H9 (cell line): ENCODE data around the gene CSTA. TPM values are rescaled to one million over a fixed set of nuclear protein-coding genes. Genes with fewer than 3 reads are reported as not detected.

Source experiments
- DNase-seq: peaks from one replicate; pipeline ENCODE4 v3.0.0-alpha.2; 2017
- H2AFZ ChIP-seq: one replicate; pipeline ENCODE4 v1.6.1; 2013; ENCODE audit warnings: mild to moderate bottlenecking, low read length, control low read depth, moderate library complexity
- H2AK5ac ChIP-seq: 2 replicates; pipeline ENCODE4 v1.6.1; 2013; ENCODE audit warnings: low read length, control low read depth, mixed read lengths; ENCODE audit not compliant: insufficient read length
- H2BK120ac ChIP-seq: one replicate; pipeline ENCODE4 v1.6.1; 2013; ENCODE audit warnings: low read depth, mild to moderate bottlenecking, low read length, control low read depth, inconsistent platforms; ENCODE audit not compliant: poor library complexity, severe bottlenecking
- H2BK12ac ChIP-seq: 2 replicates; pipeline ENCODE4 v1.6.1; 2013; ENCODE audit warnings: low read length, control low read depth, mixed read lengths, low read depth; ENCODE audit not compliant: insufficient read length
- H2BK15ac ChIP-seq: 2 replicates; pipeline ENCODE4 v1.6.1; 2013; ENCODE audit warnings: low read depth, low read length, control low read depth
- H2BK20ac ChIP-seq: one replicate; pipeline ENCODE4 v1.6.1; 2013; ENCODE audit warnings: low read depth, mild to moderate bottlenecking, low read length, control low read depth, inconsistent platforms; ENCODE audit not compliant: poor library complexity, severe bottlenecking
- H2BK5ac ChIP-seq: 2 replicates; pipeline ENCODE4 v1.6.1; 2013; ENCODE audit warnings: low read length, control low read depth, mixed read lengths; ENCODE audit not compliant: insufficient read length
- H3K14ac ChIP-seq: 2 replicates; pipeline ENCODE4 v1.6.1; 2013; ENCODE audit warnings: low read length, control low read depth; ENCODE audit not compliant: insufficient read depth
- H3K18ac ChIP-seq: 2 replicates; pipeline ENCODE4 v1.6.1; 2013; ENCODE audit warnings: low read depth, mild to moderate bottlenecking, mixed read lengths, low read length, control low read depth; ENCODE audit not compliant: insufficient read length
- H3K23ac ChIP-seq: 2 replicates; pipeline ENCODE4 v1.6.1; 2013; ENCODE audit warnings: low read length, control low read depth, mixed read lengths, low read depth; ENCODE audit not compliant: insufficient read length
- H3K23me2 ChIP-seq: 2 replicates; pipeline ENCODE4 v1.6.1; 2013; ENCODE audit warnings: low read depth, mild to moderate bottlenecking, mixed read lengths, low read length, control low read depth; ENCODE audit not compliant: insufficient read length, poor library complexity, severe bottlenecking
- H3K27ac ChIP-seq: 2 replicates; pipeline ENCODE4 v1.5.1; 2013; ENCODE audit warnings: low read length, control low read depth, mixed read lengths, low read depth; ENCODE audit not compliant: insufficient read length
- H3K27me3 ChIP-seq: 2 replicates; pipeline ENCODE4 v1.6.1; 2013; ENCODE audit warnings: low read length, control low read depth, inconsistent platforms; ENCODE audit not compliant: insufficient read depth
- H3K4ac ChIP-seq: 2 replicates; pipeline ENCODE4 v1.6.1; 2013; ENCODE audit warnings: low read depth, mild to moderate bottlenecking, control low read depth, inconsistent platforms, low read length, moderate library complexity
- H3K4me1 ChIP-seq: 2 replicates; pipeline ENCODE4 v1.6.1; 2013; ENCODE audit warnings: low read length, control low read depth, inconsistent platforms; ENCODE audit not compliant: insufficient read depth
- H3K4me2 ChIP-seq: 2 replicates; pipeline ENCODE4 v1.6.1; 2013; ENCODE audit warnings: low read length, control low read depth, mixed read lengths; ENCODE audit not compliant: insufficient read length, insufficient read depth
- H3K56ac ChIP-seq: 2 replicates; pipeline ENCODE4 v1.6.1; 2013; ENCODE audit warnings: low read depth, mild to moderate bottlenecking, mixed read lengths, low read length, control low read depth; ENCODE audit not compliant: insufficient read length
- H3K79me1 ChIP-seq: 2 replicates; pipeline ENCODE4 v1.6.1; 2013; ENCODE audit warnings: low read depth, mild to moderate bottlenecking, moderate library complexity, low read length, control low read depth, inconsistent platforms; ENCODE audit not compliant: insufficient read depth, poor library complexity, severe bottlenecking
- H3K79me2 ChIP-seq: 2 replicates; pipeline ENCODE4 v1.6.1; 2013; ENCODE audit warnings: low read length, control low read depth, inconsistent platforms; ENCODE audit not compliant: insufficient read depth
- H3K9ac ChIP-seq: 2 replicates; pipeline ENCODE4 v1.6.1; 2013; ENCODE audit warnings: low read length, control low read depth, mixed read lengths; ENCODE audit not compliant: insufficient read length; ENCODE audit errors: extremely low read depth
- H3K9me3 ChIP-seq: one replicate; pipeline ENCODE4 v1.6.1; 2013; ENCODE audit warnings: low read depth, low read length, inconsistent platforms; ENCODE audit not compliant: control insufficient read depth
- H3T11ph ChIP-seq: one replicate; pipeline ENCODE4 v1.6.1; 2013; ENCODE audit warnings: mild to moderate bottlenecking, low read length, control low read depth, inconsistent platforms
- H4K20me1 ChIP-seq: one replicate; pipeline ENCODE4 v1.6.1; 2013; ENCODE audit not compliant: control insufficient read depth, insufficient read length, insufficient read depth
- H4K5ac ChIP-seq: 2 replicates; pipeline ENCODE4 v1.6.1; 2013; ENCODE audit warnings: low read depth, mild to moderate bottlenecking, mixed read lengths, low read length, control low read depth; ENCODE audit not compliant: insufficient read length
- H4K8ac ChIP-seq: replicated peaks from 2 replicates; pipeline ENCODE4 v1.6.1; 2013; ENCODE audit warnings: low read length, control low read depth, mixed read lengths, low read depth; ENCODE audit not compliant: insufficient read length
- H4K91ac ChIP-seq: 2 replicates; pipeline ENCODE4 v1.6.1; 2013; ENCODE audit warnings: low read depth, mild to moderate bottlenecking, moderate library complexity, mixed read lengths, low read length, control low read depth; ENCODE audit not compliant: insufficient read length
- H3K27ac Mint-ChIP-seq, 3 experiments: 2 replicates in 2 of 3; 3 replicates in 1 of 3; pipeline ENCODE4 v1.8.0; 2020 to 2021; ENCODE audit warnings: mixed read lengths in 3 of 3, mild to moderate bottlenecking in 1 of 3, moderate library complexity in 1 of 3
- H3K27me3 Mint-ChIP-seq: 2 replicates; pipeline ENCODE4 v1.8.0; 2021; ENCODE audit warnings: low read depth, mild to moderate bottlenecking, moderate library complexity, mixed read lengths
- H3K36me3 Mint-ChIP-seq, 3 experiments: 2 replicates in 2 of 3; 3 replicates in 1 of 3; pipeline ENCODE4 v1.8.0; 2020 to 2021; ENCODE audit warnings: low read depth in 3 of 3, mixed read lengths in 3 of 3; ENCODE audit not compliant: insufficient read depth in 1 of 3
- H3K4me1 Mint-ChIP-seq, 2 experiments: 2 replicates each; pipeline ENCODE4 v1.8.0; 2020; ENCODE audit warnings: mixed read lengths in 2 of 2
- H3K4me3 Mint-ChIP-seq, 2 experiments: 2 replicates in 1 of 2; 3 replicates in 1 of 2; pipeline ENCODE4 v1.8.0; 2020 to 2021; ENCODE audit warnings: mild to moderate bottlenecking in 2 of 2, mixed read lengths in 2 of 2, moderate library complexity in 1 of 2
- H3K9me3 Mint-ChIP-seq, 2 experiments: 2 replicates in 1 of 2; 3 replicates in 1 of 2; pipeline ENCODE4 v1.8.0; 2020; ENCODE audit warnings: mild to moderate bottlenecking in 2 of 2, mixed read lengths in 2 of 2, moderate library complexity in 1 of 2
- CTCF ChIP-seq: fragments of 200-600 bp; sonication (generic); conservative IDR thresholded peaks from 3 replicates; pipeline ENCODE4 v1.8.0; 2021; ENCODE audit warnings: antibody characterized with exemption, mild to moderate bottlenecking
- WGBS: extraction: QIAGEN DNeasy Blood & Tissue Kit; methylation state at CpG from one replicate; pipeline ENCODE4 v1.1.7; 2013; ENCODE audit warnings: missing lambda C conversion rate, low lambda C conversion rate, mixed read lengths; ENCODE audit not compliant: insufficient read length; ENCODE audit errors: extremely low coverage; 5-methylcytosine and 5-hydroxymethylcytosine counted together
- total RNA-seq: library from RNA; stranded (reverse); gene quantifications from 2 replicates; pipeline ENCODE4 v1.2.1, GENCODE V29; 2021

CSTA gene
- total RNA-seq, 1 experiment from 2014 or later = not detected

DNA sequence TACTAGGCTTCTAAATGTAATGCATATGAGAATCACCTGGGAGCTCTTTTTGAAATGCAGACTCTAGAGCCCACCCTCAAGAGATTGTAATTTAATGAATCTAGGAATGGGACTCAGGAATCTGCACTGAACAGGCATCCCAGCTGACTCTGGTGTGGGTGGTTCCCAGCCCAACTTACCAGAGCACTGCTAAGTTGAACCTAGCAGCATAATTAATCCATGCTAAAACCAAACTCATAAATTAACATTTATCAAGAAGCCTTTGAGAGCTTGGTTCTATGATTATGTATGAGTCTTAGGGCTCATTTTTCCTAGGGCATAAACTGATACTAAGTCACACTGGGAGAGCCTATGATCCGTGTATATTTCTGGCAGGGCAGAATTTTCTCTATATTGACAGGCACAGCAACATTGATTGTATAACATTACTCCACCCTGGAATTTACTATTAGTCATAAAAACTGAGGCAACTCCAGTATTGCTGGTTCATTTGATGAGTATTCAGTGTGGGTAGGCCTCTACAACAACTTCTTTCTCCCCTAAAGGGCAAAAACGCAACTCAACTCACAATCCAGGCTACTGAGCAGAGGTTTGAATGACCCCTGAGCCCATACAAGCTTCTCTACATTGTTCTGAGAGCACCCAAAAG is 10.7 kb upstream of the CSTA start:
- Mint-ChIP-seq H3K36me3 (no peaks in the 10 kb centered on the region), H3K4me3 (no peak overlapping the region), H3K27ac (no peak overlapping the region), H3K27me3 (peaks cover 6% of the 10 kb centered on the region), H3K4me1 (peaks cover 10 to 13% of the 10 kb centered on the region in 2 experiments), H3K9me3 (no peaks in the 10 kb centered on the region; a peak in 2 of 5 replicates)
- Histone ChIP-seq H3K27ac (no peak overlapping the region), H3K79me2 (no peaks in the 10 kb centered on the region), H3K14ac (no peak overlapping the region), H3K4ac (no peak overlapping the region), H3K56ac (no peak overlapping the region), H4K8ac (no peak overlapping the region), H3K23me2 (no peaks in the 10 kb centered on the region), H3K9ac (no peak overlapping the region), H2BK20ac (no peak overlapping the region), H3K9me3 (no peaks in the 10 kb centered on the region), H3K18ac (no peak overlapping the region), H3K4me1 (no peaks in the 10 kb centered on the region), H2BK120ac (no peak overlapping the region), H3T11ph (no peak overlapping the region), H4K20me1 (no peaks in the 10 kb centered on the region), H2BK15ac (no peak overlapping the region), H2BK5ac (no peak overlapping the region), H3K23ac (no peak overlapping the region), H3K79me1 (no peaks in the 10 kb centered on the region), H2AFZ (no peak overlapping the region), H2AK5ac (no peak overlapping the region), H4K91ac (no peak overlapping the region), H3K27me3 (no peaks in the 10 kb centered on the region), H4K5ac (no peak overlapping the region), H3K4me2 (no peak overlapping the region), H2BK12ac (no peak overlapping the region)
- WGBS = no CpG with 5 or more reads among the region's 2 CpGs
- no peak for TF ChIP-seq CTCF
- no peak for DNase-seq
